AG04450 (cell line): ENCODE data around the gene CYP26C1. TPM values are rescaled to one million over a fixed set of nuclear protein-coding genes. Genes with fewer than 3 reads are reported as not detected.

Experiments
- CTCF ChIA-PET: fragments of 300-600, 350-600 bp; formaldehyde crosslinking; extraction: SDS; loops from one replicate; lab custom pipeline; 2022; ENCODE audit warnings: antibody characterized with exemption, inconsistent platforms; lab: Charles Lee
- POLR2A ChIA-PET: fragments of 350-600 bp; formaldehyde crosslinking; extraction: SDS; loops from one replicate; lab custom pipeline; 2021; ENCODE audit warnings: antibody characterized with exemption, inconsistent platforms; lab: Yijun Ruan, JAX
- DNase-seq: peaks from one replicate; pipeline ENCODE4 v3.0.0-alpha.2; 2011; ENCODE audit warnings: low read depth, low spot score
- H3K27ac ChIP-seq: one replicate; pipeline ENCODE4 v1.5.1; 2012; ENCODE audit warnings: low read depth, low read length, control low read depth
- H3K27me3 ChIP-seq: one replicate; pipeline ENCODE4 v1.6.0; 2012; ENCODE audit warnings: low read length; ENCODE audit not compliant: control insufficient read depth, insufficient read depth
- H3K4me3 ChIP-seq: 2 replicates; pipeline ENCODE4 v1.5.1; 2011; ENCODE audit warnings: mild to moderate bottlenecking, low read depth, low read length, control low read depth
- H3K9me3 ChIP-seq: 2 replicates; pipeline ENCODE4 v1.5.1; 2012; ENCODE audit warnings: low read length; ENCODE audit not compliant: control insufficient read depth, insufficient read depth
- CTCF ChIP-seq: IDR thresholded peaks from 2 replicates; pipeline ENCODE4 v1.5.1; 2011; ENCODE audit warnings: low read depth, low read length, control low read depth, inconsistent platforms
- polyA plus RNA-seq: library from polyadenylated mRNA; depleted of rRNA; stranded (reverse); fragments of >200 nt; gene quantifications from 2 replicates; pipeline ENCODE4 v1.2.3, GENCODE V29; 2011; rRNA removed

CYP26C1 gene
- polyA plus RNA-seq, 1 experiment, result not detected

GRCh38 chr10:93106631-93107072, 46.1 kb downstream of the CYP26C1 start:
- H3K9me3 ChIP-seq, result no peaks in the 10 kb centered on the region
- no peak for TF ChIP-seq CTCF
- POLR2A ChIA-PET, result no interaction called here
- no peak overlapping the region for H3K27ac ChIP-seq
- H3K27me3 ChIP-seq, result no peaks in the 10 kb centered on the region
- no peak overlapping the region for H3K4me3 ChIP-seq
- DNase-seq, result no peak
- CTCF ChIA-PET, result interaction anchor here (0.9 to 1.2 kb wide), 3 partner anchors 9 to 41 kb away, joined by 3 to 4 read pairs (median 3); no protein-coding TSS in a partner anchor

- Histone ChIP-seq H3K27ac (no peak overlapping the region), H3K27me3 (peaks cover 7% of the 10 kb centered on the region), H3K9me3 (no peaks in the 10 kb centered on the region), H3K4me3 (no peak overlapping the region)
- no peak for DNase-seq
- POLR2A ChIA-PET, result no interaction called here
- TF ChIP-seq CTCF, result no peak
- CTCF ChIA-PET, result no interaction called here
These were observed 50.0 kb downstream of the CYP26C1 start for GRCh38 chr10:93110472-93111146.

GRCh38 chr10:93113042-93113441, 52.4 kb downstream of the CYP26C1 start:
- Histone ChIP-seq H3K27me3 (peaks cover 7% of the 10 kb centered on the region), H3K4me3 (no peak overlapping the region), H3K9me3 (no peaks in the 10 kb centered on the region), H3K27ac (no peak overlapping the region)
- ChIA-PET POLR2A (no interaction called here), CTCF (no interaction called here)
- no peak for DNase-seq
- TF ChIP-seq CTCF, result no peak

GRCh38 chr10:93115661-93116383, 55.2 kb downstream of the CYP26C1 start:
- Histone ChIP-seq H3K27ac (no peak overlapping the region), H3K4me3 (no peak overlapping the region), H3K9me3 (no peaks in the 10 kb centered on the region), H3K27me3 (peaks cover 7% of the 10 kb centered on the region)
- POLR2A ChIA-PET, result interaction anchor here (0.7 kb wide), 1 partner anchor 17 kb away, joined by 3 read pairs; no protein-coding TSS in a partner anchor
- CTCF ChIA-PET, result interaction anchor here (0.5 to 1.8 kb wide), 9 partner anchors 9 to 395 kb away, joined by 3 to 7 read pairs (median 4); no protein-coding TSS in a partner anchor
- peak; percentile 42 for TF ChIP-seq CTCF
- DNase-seq, result no peak

Other genes starting within 250 kb of the CYP26C1 start
- gene EXOC6, start 212.3 kb upstream of the CYP26C1 start, polyA plus RNA-seq, result 17.7 and 21.8 TPM in 2 replicates
- not detected in 2 replicates for gene CYP26A1, start 13.1 kb downstream of the CYP26C1 start, polyA plus RNA-seq